ENCODE measurements around the gene LRRC36. TPM values are rescaled to one million over a fixed set of nuclear protein-coding genes. Genes with fewer than 3 reads are reported as not detected.

LRRC36 gene
- total RNA-seq, 1 donor from 2014 or later: 0.20 TPM

DNA sequence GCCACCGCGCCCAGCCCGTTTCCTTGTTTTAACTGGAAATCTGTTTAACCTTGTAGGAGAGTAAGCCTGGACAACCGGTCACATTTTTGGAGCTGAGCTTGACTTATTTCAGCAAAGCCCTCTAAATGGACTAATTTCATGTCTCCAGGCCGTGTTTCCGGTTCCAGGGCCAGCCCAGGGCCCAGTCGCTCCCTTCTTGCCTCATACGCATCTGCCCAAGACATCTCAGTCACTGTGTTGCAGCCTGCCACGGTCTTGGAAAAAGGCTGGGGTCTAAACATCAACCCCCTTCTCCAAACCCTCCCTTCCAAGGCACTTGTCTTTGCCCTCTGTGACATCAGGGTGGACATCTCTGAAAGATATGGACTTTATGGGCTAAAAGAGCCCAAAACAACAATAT, 28.3 kb upstream of the LRRC36 start:
- TF ChIP-seq, protein P1, sequence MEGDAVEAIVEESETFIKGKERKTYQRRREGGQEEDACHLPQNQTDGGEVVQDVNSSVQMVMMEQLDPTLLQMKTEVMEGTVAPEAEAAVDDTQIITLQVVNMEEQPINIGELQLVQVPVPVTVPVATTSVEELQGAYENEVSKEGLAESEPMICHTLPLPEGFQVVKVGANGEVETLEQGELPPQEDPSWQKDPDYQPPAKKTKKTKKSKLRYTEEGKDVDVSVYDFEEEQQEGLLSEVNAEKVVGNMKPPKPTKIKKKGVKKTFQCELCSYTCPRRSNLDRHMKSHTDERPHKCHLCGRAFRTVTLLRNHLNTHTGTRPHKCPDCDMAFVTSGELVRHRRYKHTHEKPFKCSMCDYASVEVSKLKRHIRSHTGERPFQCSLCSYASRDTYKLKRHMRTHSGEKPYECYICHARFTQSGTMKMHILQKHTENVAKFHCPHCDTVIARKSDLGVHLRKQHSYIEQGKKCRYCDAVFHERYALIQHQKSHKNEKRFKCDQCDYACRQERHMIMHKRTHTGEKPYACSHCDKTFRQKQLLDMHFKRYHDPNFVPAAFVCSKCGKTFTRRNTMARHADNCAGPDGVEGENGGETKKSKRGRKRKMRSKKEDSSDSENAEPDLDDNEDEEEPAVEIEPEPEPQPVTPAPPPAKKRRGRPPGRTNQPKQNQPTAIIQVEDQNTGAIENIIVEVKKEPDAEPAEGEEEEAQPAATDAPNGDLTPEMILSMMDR (IDR thresholded peaks at IDR 0.05): no peak
- Mint-ChIP-seq H3K27ac (ENCODE audit: unreplicated experiment) (no peak overlapping the region), H3K27me3 (ENCODE audit: low read depth) (no peaks in the 10 kb centered on the region), H3K4me3 (ENCODE audit: unreplicated experiment) (no peak overlapping the region), H3K9me3 (ENCODE audit: low read depth) (no peaks in the 10 kb centered on the region), H3K36me3 (ENCODE audit: low read depth) (no peaks in the 10 kb centered on the region), H3K4me1 (ENCODE audit: low read depth) (peaks cover 53% of the 10 kb centered on the region)
- DNase-seq (ENCODE audit: low spot score): peak; percentile 28

DNA sequence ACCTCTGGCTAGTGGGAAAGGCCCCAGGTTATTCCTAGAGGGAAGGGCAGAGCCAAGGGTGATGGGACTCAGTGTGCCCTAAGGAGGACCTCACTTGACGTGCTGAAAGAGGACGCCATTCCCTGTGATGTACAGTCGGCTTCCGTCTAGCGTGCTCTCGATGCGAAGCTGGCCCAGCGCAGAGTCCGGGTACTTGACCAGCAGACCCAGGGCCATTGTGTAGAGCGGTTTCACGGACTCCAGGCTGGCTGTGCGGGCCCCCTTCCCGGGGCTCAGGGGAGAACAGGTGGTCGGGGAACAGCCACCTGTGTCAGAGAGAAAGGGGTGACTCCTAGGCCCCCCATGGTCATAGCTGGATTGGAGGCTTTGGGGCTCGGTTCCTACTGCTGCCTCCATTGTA, 27.3 kb upstream of the LRRC36 start:
- peak; percentile 82 for DNase-seq (ENCODE audit: low spot score)
- TF ChIP-seq, protein P1 (IDR thresholded peaks at IDR 0.05): no peak
- H3K4me1 Mint-ChIP-seq (ENCODE audit: low read depth): peaks cover 58% of the 10 kb centered on the region
- H3K27ac Mint-ChIP-seq (ENCODE audit: unreplicated experiment): no peak overlapping the region
- H3K9me3 Mint-ChIP-seq (ENCODE audit: low read depth): no peaks in the 10 kb centered on the region
- H3K27me3 Mint-ChIP-seq (ENCODE audit: low read depth): no peaks in the 10 kb centered on the region
- H3K4me3 Mint-ChIP-seq (ENCODE audit: unreplicated experiment): no peak overlapping the region
- no peaks in the 10 kb centered on the region for H3K36me3 Mint-ChIP-seq (ENCODE audit: low read depth)

DNA sequence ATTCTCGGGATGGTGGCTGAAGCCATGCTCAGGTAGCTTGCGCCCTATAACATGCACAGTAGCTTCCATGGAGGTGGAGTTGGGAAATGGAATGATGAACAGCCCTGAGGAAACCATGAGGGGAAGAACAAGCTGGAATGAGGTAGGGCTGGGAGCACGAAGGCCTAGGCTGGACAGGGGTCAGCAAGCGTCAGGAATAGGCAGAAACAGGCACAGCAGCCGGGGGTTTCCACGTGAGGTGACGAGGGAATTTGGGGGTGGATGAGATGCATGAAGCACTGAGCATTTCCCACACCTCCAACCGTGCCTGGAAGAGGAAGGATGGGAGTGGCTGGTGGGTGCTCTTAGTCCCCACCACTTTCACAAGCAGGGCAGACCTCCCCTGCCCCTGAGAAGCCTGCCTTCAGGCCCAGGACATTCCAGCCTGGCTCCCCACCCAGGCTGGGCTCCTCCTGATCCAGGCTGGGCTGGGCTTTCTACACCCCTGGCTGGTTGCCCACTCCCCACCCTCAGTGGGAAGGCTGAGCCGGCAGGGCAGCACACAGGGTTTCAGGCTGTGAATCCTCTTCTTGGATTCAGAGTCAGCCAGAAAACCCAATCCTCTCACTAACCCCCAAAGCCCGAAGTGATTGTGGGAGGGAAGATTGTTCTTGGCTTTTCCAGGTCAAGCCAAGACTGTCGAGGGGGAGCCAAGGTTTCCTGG, 25.4 kb upstream of the LRRC36 start:
- Mint-ChIP-seq H3K9me3 (ENCODE audit: low read depth) (no peaks in the 10 kb centered on the region), H3K27me3 (ENCODE audit: low read depth) (no peaks in the 10 kb centered on the region), H3K36me3 (ENCODE audit: low read depth) (no peaks in the 10 kb centered on the region), H3K27ac (ENCODE audit: unreplicated experiment) (no peak overlapping the region), H3K4me3 (ENCODE audit: unreplicated experiment) (no peak overlapping the region), H3K4me1 (ENCODE audit: low read depth) (peaks cover 40% of the 10 kb centered on the region)
- DNase-seq (ENCODE audit: low spot score): peak; percentile 85
- TF ChIP-seq, protein P1 (IDR thresholded peaks at IDR 0.05): no peak

DNA sequence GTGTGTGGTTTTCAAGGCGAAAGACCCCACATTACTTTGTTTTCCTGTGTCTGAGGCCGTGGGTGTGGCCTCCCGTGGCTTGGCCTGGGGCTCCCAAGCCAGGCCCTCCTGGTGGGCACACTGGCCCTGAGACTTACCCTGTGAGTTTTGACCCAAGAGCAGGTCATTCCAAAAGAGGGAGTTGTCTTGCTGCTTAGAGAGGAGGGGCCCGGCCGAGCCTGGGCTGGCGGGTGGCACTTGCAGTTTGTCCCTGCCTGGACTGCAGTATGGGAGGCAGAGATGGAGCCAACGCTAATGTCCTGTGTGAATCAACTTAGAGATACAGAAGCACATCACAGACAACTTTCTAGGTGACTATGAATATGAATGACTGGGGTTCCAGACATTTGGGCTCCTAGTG, 24.5 kb upstream of the LRRC36 start:
- H3K9me3 Mint-ChIP-seq (ENCODE audit: low read depth): no peaks in the 10 kb centered on the region
- no peaks in the 10 kb centered on the region for H3K27me3 Mint-ChIP-seq (ENCODE audit: low read depth)
- H3K27ac Mint-ChIP-seq (ENCODE audit: unreplicated experiment): no peak overlapping the region
- peaks cover 31% of the 10 kb centered on the region for H3K4me1 Mint-ChIP-seq (ENCODE audit: low read depth)
- H3K4me3 Mint-ChIP-seq (ENCODE audit: unreplicated experiment): no peak overlapping the region
- DNase-seq (ENCODE audit: low spot score): peak; percentile 60
- no peaks in the 10 kb centered on the region for H3K36me3 Mint-ChIP-seq (ENCODE audit: low read depth)
- TF ChIP-seq, protein P1 (IDR thresholded peaks at IDR 0.05): no peak

DNA sequence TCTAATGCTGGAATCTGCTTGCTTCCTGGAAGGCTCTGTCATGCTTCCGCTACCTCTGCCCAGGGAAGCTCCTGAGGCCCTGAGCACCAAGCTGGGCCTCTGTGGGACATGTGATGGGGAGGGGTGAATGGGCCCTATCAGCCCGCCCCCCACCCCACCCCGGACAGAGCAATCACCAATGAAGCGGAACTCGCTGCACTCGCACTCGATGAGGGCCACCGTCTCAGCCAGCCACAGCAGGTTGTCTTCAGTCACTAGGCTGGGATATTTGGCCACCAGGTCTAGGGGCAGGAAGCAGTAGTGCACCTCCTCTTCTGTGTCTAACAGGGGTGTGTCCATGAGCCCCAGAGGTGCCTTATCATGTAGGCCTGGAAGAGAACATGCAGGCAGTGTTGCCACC, 23.6 kb upstream of the LRRC36 start:
- Mint-ChIP-seq H3K4me3 (ENCODE audit: unreplicated experiment) (no peak overlapping the region), H3K4me1 (ENCODE audit: low read depth) (peaks cover 27% of the 10 kb centered on the region), H3K27ac (ENCODE audit: unreplicated experiment) (no peak overlapping the region), H3K27me3 (ENCODE audit: low read depth) (no peaks in the 10 kb centered on the region), H3K9me3 (ENCODE audit: low read depth) (no peaks in the 10 kb centered on the region), H3K36me3 (ENCODE audit: low read depth) (no peaks in the 10 kb centered on the region)
- TF ChIP-seq, protein P1 (IDR thresholded peaks at IDR 0.05): no peak
- peak; percentile 41 for DNase-seq (ENCODE audit: low spot score)
